Ishikawa (cell line): Measurements from ENCODE around the gene CYS1.

Experiments
- CEBPB ChIP-seq: IDR thresholded peaks from 2 replicates; pipeline ENCODE4 v1.6.1; 2012
- CREB1 ChIP-seq: IDR thresholded peaks from 2 replicates; pipeline ENCODE4 v1.6.1; 2012; ENCODE audit warnings: low read depth
- EGR1 ChIP-seq: IDR thresholded peaks from 2 replicates; pipeline ENCODE4 v1.6.1; 2012
- EP300 ChIP-seq: IDR thresholded peaks from 2 replicates; pipeline ENCODE4 v1.6.1; 2012; ENCODE audit warnings: borderline replicate concordance
- FOXM1 ChIP-seq: IDR thresholded peaks from 2 replicates; pipeline ENCODE4 v1.6.1; 2012; ENCODE audit warnings: low read depth, borderline replicate concordance
- MAX ChIP-seq: IDR thresholded peaks from 2 replicates; pipeline ENCODE4 v1.6.1; 2012
- NFIC ChIP-seq: IDR thresholded peaks from 2 replicates; pipeline ENCODE4 v1.6.1; 2012
- RAD21 ChIP-seq: IDR thresholded peaks from 2 replicates; pipeline ENCODE4 v1.6.1; 2012; ENCODE audit warnings: low read depth
- TAF1 ChIP-seq: IDR thresholded peaks from 2 replicates; pipeline ENCODE4 v1.6.1; 2012; ENCODE audit warnings: low read depth, mild to moderate bottlenecking
- TCF12 ChIP-seq: IDR thresholded peaks from 2 replicates; pipeline ENCODE4 v1.6.1; 2012; ENCODE audit warnings: low read depth
- TEAD4 ChIP-seq: IDR thresholded peaks from 2 replicates; pipeline ENCODE4 v1.6.1; 2012
- YY1 ChIP-seq: IDR thresholded peaks from 2 replicates; pipeline ENCODE4 v1.6.1; 2012; ENCODE audit warnings: low read depth
- ZBTB7A ChIP-seq: IDR thresholded peaks from 2 replicates; pipeline ENCODE4 v1.6.1; 2012; ENCODE audit warnings: low read depth
- TF ChIP-seq, protein P1 (sequence below): IDR thresholded peaks from 2 replicates; pipeline ENCODE4 v1.6.1; 2012
- TF ChIP-seq, protein P2 (sequence below): IDR thresholded peaks from 2 replicates; pipeline ENCODE4 v1.6.1; 2012; ENCODE audit warnings: low read depth, mild to moderate bottlenecking

The CYS1 gene

GRCh38 chr2:10078001-10078400 is 2.2 kb downstream of the CYS1 start:
- TF ChIP-seq FOXM1 (no peak), EGR1 (no peak), EP300 (no peak), CEBPB (no peak), ZBTB7A (no peak), TEAD4 (no peak), TAF1 (no peak), YY1 (no peak), MAX (no peak), CREB1 (no peak), RAD21 (no peak), TCF12 (no peak), NFIC (no peak)
- TF ChIP-seq, protein P1, sequence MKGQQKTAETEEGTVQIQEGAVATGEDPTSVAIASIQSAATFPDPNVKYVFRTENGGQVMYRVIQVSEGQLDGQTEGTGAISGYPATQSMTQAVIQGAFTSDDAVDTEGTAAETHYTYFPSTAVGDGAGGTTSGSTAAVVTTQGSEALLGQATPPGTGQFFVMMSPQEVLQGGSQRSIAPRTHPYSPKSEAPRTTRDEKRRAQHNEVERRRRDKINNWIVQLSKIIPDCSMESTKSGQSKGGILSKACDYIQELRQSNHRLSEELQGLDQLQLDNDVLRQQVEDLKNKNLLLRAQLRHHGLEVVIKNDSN = no peak
- TF ChIP-seq, protein P2, sequence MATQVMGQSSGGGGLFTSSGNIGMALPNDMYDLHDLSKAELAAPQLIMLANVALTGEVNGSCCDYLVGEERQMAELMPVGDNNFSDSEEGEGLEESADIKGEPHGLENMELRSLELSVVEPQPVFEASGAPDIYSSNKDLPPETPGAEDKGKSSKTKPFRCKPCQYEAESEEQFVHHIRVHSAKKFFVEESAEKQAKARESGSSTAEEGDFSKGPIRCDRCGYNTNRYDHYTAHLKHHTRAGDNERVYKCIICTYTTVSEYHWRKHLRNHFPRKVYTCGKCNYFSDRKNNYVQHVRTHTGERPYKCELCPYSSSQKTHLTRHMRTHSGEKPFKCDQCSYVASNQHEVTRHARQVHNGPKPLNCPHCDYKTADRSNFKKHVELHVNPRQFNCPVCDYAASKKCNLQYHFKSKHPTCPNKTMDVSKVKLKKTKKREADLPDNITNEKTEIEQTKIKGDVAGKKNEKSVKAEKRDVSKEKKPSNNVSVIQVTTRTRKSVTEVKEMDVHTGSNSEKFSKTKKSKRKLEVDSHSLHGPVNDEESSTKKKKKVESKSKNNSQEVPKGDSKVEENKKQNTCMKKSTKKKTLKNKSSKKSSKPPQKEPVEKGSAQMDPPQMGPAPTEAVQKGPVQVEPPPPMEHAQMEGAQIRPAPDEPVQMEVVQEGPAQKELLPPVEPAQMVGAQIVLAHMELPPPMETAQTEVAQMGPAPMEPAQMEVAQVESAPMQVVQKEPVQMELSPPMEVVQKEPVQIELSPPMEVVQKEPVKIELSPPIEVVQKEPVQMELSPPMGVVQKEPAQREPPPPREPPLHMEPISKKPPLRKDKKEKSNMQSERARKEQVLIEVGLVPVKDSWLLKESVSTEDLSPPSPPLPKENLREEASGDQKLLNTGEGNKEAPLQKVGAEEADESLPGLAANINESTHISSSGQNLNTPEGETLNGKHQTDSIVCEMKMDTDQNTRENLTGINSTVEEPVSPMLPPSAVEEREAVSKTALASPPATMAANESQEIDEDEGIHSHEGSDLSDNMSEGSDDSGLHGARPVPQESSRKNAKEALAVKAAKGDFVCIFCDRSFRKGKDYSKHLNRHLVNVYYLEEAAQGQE = no peak

GRCh38 chr2:10076988-10077527 is 3.2 kb downstream of the CYS1 start:
- TF ChIP-seq YY1 (no peak), RAD21 (no peak), CREB1 (no peak), EP300 (no peak), TEAD4 (no peak), ZBTB7A (no peak), TCF12 (no peak), CEBPB (no peak), TAF1 (no peak), EGR1 (no peak), NFIC (no peak), MAX (no peak)
- TF ChIP-seq, protein P1 = no peak
- TF ChIP-seq, protein P2 = no peak

- TF ChIP-seq, protein P2 = no peak
- TF ChIP-seq TEAD4 (no peak), FOXM1 (no peak), EGR1 (no peak), CEBPB (no peak), RAD21 (no peak), TCF12 (no peak), YY1 (no peak), EP300 (no peak)
Observed at GRCh38 chr2:10076511-10076910, 3.7 kb downstream of the CYS1 start.

DNA sequence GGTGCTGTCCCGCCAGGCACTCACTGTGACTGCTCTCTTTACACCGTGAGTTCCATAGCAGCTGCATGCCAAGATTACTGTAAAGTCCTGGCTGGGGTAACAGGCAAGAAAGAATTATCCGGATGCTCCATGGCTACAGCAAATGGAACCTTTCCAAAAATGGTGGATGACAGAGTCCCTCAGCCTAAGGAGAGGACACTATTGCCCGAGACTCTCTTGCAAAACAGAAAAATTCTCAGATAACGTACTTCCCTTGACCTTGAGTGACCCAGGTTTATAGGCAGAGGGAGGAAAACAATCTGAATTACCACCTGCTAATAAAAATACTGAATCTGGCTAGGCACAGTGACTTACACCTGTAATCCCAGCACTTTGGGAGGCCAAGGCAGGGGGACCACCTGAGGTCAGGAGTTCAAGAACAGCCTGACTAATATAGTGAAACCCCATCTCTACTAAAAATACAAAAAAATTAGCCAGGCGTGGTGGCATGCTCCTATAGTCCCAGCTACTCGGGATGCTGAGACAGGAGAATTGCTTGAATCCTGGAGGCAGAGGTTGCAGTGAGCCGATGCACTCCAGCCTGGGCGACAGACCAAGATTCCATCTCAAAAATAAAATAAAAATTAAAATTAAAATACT is 4.5 kb downstream of the CYS1 start:
- TF ChIP-seq EP300 = no peak
- no peak for TF ChIP-seq CEBPB
- no peak for TF ChIP-seq FOXM1
- no peak for TF ChIP-seq EGR1
- TF ChIP-seq RAD21 = no peak
- TF ChIP-seq NFIC = no peak
- no peak for TF ChIP-seq TEAD4
- TF ChIP-seq, protein P2 = no peak
- no peak for TF ChIP-seq MAX
- no peak for TF ChIP-seq CREB1
- no peak for TF ChIP-seq ZBTB7A
- TF ChIP-seq, protein P1 = no peak
- TF ChIP-seq TCF12 = no peak
- no peak for TF ChIP-seq YY1
